ENCODE results near the gene RASAL2.
A peak's percentile ranks its signal among the peaks of the same experiment; 100 is the strongest.

The RASAL2 gene

DNA sequence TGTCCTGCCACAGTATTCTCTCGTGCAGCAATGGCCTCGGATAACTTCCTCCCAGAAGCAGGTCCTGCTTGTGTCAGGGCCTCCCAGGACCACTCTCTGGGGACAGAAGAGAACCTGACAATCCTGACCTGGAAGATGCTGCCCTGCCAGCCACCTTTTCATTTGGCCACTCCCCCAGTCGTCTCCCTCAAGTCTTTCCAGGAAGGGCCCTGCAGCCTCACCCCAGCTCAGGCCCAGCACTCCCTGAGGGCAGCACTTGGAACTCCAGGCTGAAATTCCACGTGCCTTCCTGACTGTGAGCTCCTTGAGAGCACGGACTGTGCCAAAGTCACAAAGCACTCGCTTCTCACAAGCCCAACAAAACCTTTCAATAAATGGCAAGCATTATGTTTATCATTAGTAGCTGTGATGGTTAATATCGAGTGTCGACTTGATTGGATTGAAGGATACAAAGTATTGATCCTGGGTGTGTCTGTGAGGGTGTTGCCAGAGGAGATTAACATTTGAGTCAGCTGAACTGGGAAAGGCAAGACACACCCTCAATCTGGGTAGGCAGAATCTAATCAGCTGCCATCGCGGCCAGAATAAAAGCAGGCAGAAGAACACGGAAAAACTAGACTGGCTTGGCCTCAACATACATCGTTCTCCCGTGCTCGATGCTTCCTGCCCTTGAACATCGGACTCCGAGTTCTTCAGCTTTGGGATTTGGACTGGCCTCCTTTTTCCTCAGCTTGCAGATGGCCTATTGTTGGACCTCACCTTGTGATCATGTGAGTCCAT lies 405.2 kb downstream of the RASAL2 start:
- TF ChIP-seq, protein P1, sequence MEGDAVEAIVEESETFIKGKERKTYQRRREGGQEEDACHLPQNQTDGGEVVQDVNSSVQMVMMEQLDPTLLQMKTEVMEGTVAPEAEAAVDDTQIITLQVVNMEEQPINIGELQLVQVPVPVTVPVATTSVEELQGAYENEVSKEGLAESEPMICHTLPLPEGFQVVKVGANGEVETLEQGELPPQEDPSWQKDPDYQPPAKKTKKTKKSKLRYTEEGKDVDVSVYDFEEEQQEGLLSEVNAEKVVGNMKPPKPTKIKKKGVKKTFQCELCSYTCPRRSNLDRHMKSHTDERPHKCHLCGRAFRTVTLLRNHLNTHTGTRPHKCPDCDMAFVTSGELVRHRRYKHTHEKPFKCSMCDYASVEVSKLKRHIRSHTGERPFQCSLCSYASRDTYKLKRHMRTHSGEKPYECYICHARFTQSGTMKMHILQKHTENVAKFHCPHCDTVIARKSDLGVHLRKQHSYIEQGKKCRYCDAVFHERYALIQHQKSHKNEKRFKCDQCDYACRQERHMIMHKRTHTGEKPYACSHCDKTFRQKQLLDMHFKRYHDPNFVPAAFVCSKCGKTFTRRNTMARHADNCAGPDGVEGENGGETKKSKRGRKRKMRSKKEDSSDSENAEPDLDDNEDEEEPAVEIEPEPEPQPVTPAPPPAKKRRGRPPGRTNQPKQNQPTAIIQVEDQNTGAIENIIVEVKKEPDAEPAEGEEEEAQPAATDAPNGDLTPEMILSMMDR (IDR thresholded peaks at IDR 0.05; ENCODE audit: unreplicated experiment in 3 of 3) = no peak
- peaks cover 5% of the 10 kb centered on the region for H3K27me3 Mint-ChIP-seq (ENCODE audit: low read depth)
- no peak overlapping the region for H3K27ac Mint-ChIP-seq
- no peak overlapping the region for H3K4me3 Mint-ChIP-seq
- no peaks in the 10 kb centered on the region for H3K9me3 Mint-ChIP-seq
- H3K36me3 Mint-ChIP-seq (ENCODE audit: low read depth) = no peaks in the 10 kb centered on the region
- no peaks in the 10 kb centered on the region for H3K4me1 Mint-ChIP-seq

DNA sequence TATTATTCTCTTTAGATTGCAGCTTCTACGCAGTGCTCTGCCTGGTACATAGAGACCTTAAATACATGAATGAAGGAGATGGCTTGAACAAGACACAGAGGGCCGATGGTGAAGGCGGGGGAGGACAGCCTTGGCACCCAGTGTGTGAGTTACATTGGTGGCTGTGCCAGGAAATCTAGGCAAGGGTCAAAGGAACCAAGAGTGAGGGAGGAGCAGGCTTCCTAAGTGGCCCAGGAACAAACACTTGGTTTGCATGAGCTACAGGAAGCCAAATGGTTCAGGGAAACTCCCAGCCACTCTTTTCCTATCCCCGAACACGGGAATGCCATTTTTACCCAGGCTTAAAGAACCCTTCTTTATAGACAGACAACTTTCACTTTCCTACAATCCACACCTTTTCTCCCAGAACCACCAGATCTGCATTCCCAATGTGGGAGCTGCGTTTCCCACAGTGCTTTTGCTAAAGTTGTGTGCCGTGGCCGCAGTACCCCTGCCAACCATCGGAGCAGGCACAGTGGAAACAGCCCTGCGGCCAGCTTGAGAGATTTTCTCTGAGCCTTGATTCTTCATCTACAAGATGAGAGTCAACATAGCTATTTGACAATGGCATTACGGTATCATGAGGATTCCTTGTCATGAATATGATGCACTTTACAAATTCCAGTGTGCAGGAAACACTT lies 406.3 kb downstream of the RASAL2 start:
- Mint-ChIP-seq H3K4me3 (no peak overlapping the region), H3K36me3 (ENCODE audit: low read depth) (no peaks in the 10 kb centered on the region), H3K9me3 (no peaks in the 10 kb centered on the region), H3K4me1 (no peaks in the 10 kb centered on the region), H3K27me3 (ENCODE audit: low read depth) (peaks cover 9% of the 10 kb centered on the region), H3K27ac (no peak overlapping the region)
- TF ChIP-seq, protein P1 (IDR thresholded peaks at IDR 0.05; ENCODE audit: unreplicated experiment in 3 of 3) = peak in 2 of 3 experiments; percentile 10 to 27

DNA sequence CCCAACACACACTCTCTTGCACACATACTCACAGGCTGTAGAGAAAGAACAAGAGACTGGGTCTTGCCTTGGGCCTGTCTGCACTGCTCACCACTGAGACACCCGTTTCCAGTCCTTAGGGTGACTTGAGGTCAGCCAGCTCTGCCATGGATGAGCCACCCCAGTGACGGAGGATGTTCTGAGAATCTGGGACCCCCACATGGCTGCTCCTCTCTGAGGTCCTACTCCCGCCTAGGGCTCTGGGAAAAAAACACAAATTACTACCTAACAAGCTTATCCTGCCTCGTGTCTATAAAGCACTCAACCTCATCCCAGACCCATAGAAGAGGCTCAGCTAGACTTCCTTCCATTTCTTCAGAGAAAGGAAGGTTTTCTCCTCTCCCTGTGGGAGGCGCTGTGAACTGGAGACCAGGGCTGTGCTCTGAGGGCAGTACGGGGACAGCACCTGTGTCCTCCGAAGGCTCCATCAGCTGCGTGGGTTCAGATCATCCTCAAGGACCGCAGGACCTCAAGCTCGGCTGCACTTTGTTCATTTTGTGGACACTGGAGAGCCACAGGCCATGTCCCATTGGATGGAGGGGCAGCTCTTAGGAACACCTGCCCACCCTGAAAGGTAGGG lies 407.1 kb downstream of the RASAL2 start:
- H3K27me3 Mint-ChIP-seq (ENCODE audit: low read depth) = peaks cover 9% of the 10 kb centered on the region
- H3K27ac Mint-ChIP-seq = peak overlapping the region in 1 of 3 experiments; percentile 14
- H3K36me3 Mint-ChIP-seq (ENCODE audit: low read depth) = no peaks in the 10 kb centered on the region
- TF ChIP-seq, protein P1 (IDR thresholded peaks at IDR 0.05; ENCODE audit: unreplicated experiment in 3 of 3) = no peak
- no peak overlapping the region for H3K4me3 Mint-ChIP-seq
- H3K9me3 Mint-ChIP-seq = no peaks in the 10 kb centered on the region
- H3K4me1 Mint-ChIP-seq = no peaks in the 10 kb centered on the region

DNA sequence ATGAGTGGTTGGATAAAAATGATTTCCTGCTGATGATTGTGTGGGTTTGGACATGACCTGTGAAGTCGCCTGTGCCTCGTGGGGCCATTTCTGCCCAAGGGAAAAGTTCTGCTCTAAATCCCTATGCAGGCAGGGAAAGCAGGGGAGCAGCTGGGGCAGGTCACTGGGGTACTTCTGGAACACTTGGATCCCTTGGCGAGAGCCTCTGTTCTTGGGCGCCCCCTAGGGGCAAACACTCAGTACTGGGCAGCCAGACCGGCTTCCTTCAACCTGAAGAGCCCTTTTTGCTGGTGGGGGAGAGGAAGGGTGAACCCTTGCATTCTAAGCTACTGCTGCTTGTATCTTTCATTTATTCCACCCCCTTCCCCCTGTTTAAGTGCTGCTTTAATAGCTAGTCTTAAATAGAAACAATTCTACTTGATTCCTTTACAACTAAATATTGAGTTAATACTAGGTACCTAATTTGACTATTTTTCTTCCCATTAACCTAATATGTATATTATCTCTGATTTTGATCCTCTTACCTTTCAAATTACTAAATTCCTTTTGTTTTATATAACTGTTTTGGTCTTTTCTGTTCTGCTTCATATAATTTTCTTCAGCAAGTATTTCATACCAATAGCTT lies 407.9 kb downstream of the RASAL2 start:
- H3K9me3 Mint-ChIP-seq = no peaks in the 10 kb centered on the region
- H3K4me1 Mint-ChIP-seq = no peaks in the 10 kb centered on the region
- no peaks in the 10 kb centered on the region for H3K36me3 Mint-ChIP-seq (ENCODE audit: low read depth)
- TF ChIP-seq, protein P1 (IDR thresholded peaks at IDR 0.05; ENCODE audit: unreplicated experiment in 3 of 3) = peak; percentile 76 to 85 (median 82)
- no peak overlapping the region for H3K27ac Mint-ChIP-seq
- H3K4me3 Mint-ChIP-seq = no peak overlapping the region
- H3K27me3 Mint-ChIP-seq (ENCODE audit: low read depth) = peaks cover 9% of the 10 kb centered on the region

DNA sequence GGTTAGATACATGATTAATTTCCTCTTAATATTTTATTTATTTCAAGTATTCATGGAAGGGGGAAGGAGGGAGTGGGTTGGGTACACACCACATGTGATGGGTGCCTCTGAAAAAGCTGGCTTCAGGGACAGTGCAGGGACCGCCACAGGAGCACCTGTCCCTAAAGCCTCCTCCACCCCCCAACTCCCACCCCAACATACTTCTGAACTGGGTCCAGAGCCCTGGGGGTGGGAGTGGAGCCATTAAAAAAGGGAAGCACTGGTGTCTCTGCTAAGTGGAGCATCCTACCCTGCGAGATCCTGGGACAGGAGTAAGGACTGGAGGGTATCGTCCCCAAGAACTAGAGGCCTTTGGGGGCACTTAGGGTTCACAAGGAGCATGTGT lies 408.4 kb downstream of the RASAL2 start:
- TF ChIP-seq, protein P1 (IDR thresholded peaks at IDR 0.05; ENCODE audit: unreplicated experiment in 3 of 3) = no peak
- Mint-ChIP-seq H3K4me1 (no peaks in the 10 kb centered on the region), H3K27ac (no peak overlapping the region), H3K36me3 (ENCODE audit: low read depth) (no peaks in the 10 kb centered on the region), H3K9me3 (no peaks in the 10 kb centered on the region), H3K27me3 (ENCODE audit: low read depth) (peaks cover 9% of the 10 kb centered on the region), H3K4me3 (no peak overlapping the region)

Data from nephron (organoid).